Peyer's patch (tissue), 4 donors: ENCODE data around the gene RFX2.

Source experiments
- CTCF ChIP-seq, 6 experiments: fragments of 450-650 bp in 4 of 6; fragments of 200-600 bp in 2 of 6; sonication (generic) in 1 of 6; IDR thresholded peaks; one replicate each; pipeline ENCODE4 v1.5.1; 2017 to 2019; ENCODE audit warnings: antibody characterized with exemption in 6 of 6, mild to moderate bottlenecking in 3 of 6, moderate library complexity in 1 of 6
- POLR2A ChIP-seq, 2 donors: fragments of 450-650 bp; IDR thresholded peaks; one replicate each; pipeline ENCODE4 v1.5.1; 2017; ENCODE audit warnings: antibody characterized with exemption in 2 of 2, mild to moderate bottlenecking in 2 of 2, moderate library complexity in 2 of 2

GRCh38 chr19:5975388-5975728, 134.9 kb downstream of the RFX2 start:
- no peak for TF ChIP-seq CTCF (IDR thresholded peaks at IDR 0.05)
- no peak for TF ChIP-seq POLR2A (IDR thresholded peaks at IDR 0.05)
